K562 (cell line): ENCODE results near the gene GLB1L3. TPM values are rescaled to one million over a fixed set of nuclear protein-coding genes. Genes with fewer than 3 reads are reported as not detected.

Source experiments
- ATAC-seq: fragments of 200-7000 bp; cut with Tn5 transposase; 3 replicates; pipeline ENCODE4 v1.9.1; 2020; ENCODE audit warnings: moderate library complexity
- BruUV-seq: library from RNA; stranded (reverse); fragments of 400-500 nt; replicated peaks from 2 replicates; lab custom pipeline; 2021; lab: Mats Ljungman, UMichigan
- CTCF ChIA-PET: fragments of 300-600 bp; formaldehyde crosslinking; extraction: SDS; loops from one replicate; lab custom pipeline; 2021; ENCODE audit warnings: low intra/inter-chr PET ratio; lab: Yijun Ruan, JAX
- POLR2A ChIA-PET: fragments of 300-600, 350-650 bp; sonication (Branson Sonifier 250); formaldehyde crosslinking; extraction: SDS; loops from one replicate; lab custom pipeline; 2021; ENCODE audit warnings: antibody characterized with exemption, inconsistent platforms; lab: Yijun Ruan, JAX
- DNase-seq, 4 experiments: peaks; one replicate each; pipeline versions ENCODE4 v3.0.0 to v3.0.0-alpha.2; 2011 to 2018; ENCODE audit warnings: low spot score in 3 of 4, mixed read lengths in 3 of 4; ENCODE audit errors: extremely low read depth in 1 of 4
- FAIRE-seq: peaks from 2 replicates; lab custom pipeline; 2011; peaks lifted over from hg19 to GRCh38; lab: Jason Lieb, UNC
- H2AFZ ChIP-seq: 2 replicates; pipeline ENCODE4 v1.6.0; 2011; ENCODE audit warnings: low read depth, low read length, control low read depth, inconsistent platforms
- H3K27ac ChIP-seq: fragments of 200-600 bp; 3 replicates; pipeline ENCODE4 v1.8.0; 2011; ENCODE audit warnings: low read depth, mild to moderate bottlenecking, control low read depth, inconsistent platforms, low read length, moderate library complexity, mixed read lengths; ENCODE audit errors: extremely low read depth
- H3K27me3 ChIP-seq, 2 experiments: fragments of 300-600 bp in 1 of 2; 2 replicates in 1 of 2; 3 replicates in 1 of 2; pipeline versions ENCODE4 v1.6.0 to v1.8.0; 2011; ENCODE audit warnings: inconsistent platforms in 2 of 2, low read length in 2 of 2, mild to moderate bottlenecking in 1 of 2, mixed read lengths in 1 of 2, moderate library complexity in 1 of 2; ENCODE audit not compliant: control insufficient read depth in 2 of 2, insufficient read depth in 2 of 2
- H3K36me3 ChIP-seq: fragments of 300-600 bp; 3 replicates; pipeline ENCODE4 v1.8.0; 2011; ENCODE audit warnings: mild to moderate bottlenecking, low read length, inconsistent platforms; ENCODE audit not compliant: control insufficient read depth, insufficient read depth
- H3K4me1 ChIP-seq, 2 experiments: fragments of 200-600 bp in 1 of 2; replicated peaks in 1 of 2; 2 replicates in 1 of 2; 3 replicates in 1 of 2; pipeline versions ENCODE4 v1.5.1 to v1.8.0; 2011; ENCODE audit warnings: inconsistent platforms in 2 of 2, low read length in 2 of 2, mild to moderate bottlenecking in 1 of 2, mixed read lengths in 1 of 2, moderate library complexity in 1 of 2; ENCODE audit not compliant: control insufficient read depth in 2 of 2, insufficient read depth in 2 of 2
- H3K4me2 ChIP-seq: 2 replicates; pipeline ENCODE4 v1.6.1; 2011; ENCODE audit warnings: low read length, control low read depth, inconsistent platforms, mixed read lengths; ENCODE audit not compliant: insufficient read depth
- H3K4me3 ChIP-seq: fragments of 200-600 bp; sonication (generic), shearing (Covaris generic); 2 replicates; pipeline ENCODE4 v1.5.1; 2016; ENCODE audit warnings: control low read depth, inconsistent platforms
- H3K79me2 ChIP-seq: fragments of 200-600 bp; 3 replicates; pipeline ENCODE4 v1.8.0; 2011; ENCODE audit warnings: low read length, inconsistent platforms; ENCODE audit not compliant: control insufficient read depth, insufficient read depth
- H3K9ac ChIP-seq, 2 experiments: 2 replicates each; pipeline versions ENCODE4 v1.6.0 to v1.6.1; 2011; ENCODE audit warnings: low read depth in 2 of 2, low read length in 2 of 2, control low read depth in 1 of 2, inconsistent platforms in 1 of 2, mild to moderate bottlenecking in 1 of 2, mixed read lengths in 1 of 2; ENCODE audit not compliant: insufficient read depth in 1 of 2
- H3K9me1 ChIP-seq: one replicate; pipeline ENCODE4 v1.6.0; 2011; ENCODE audit warnings: inconsistent platforms, mild to moderate bottlenecking, low read length, moderate library complexity; ENCODE audit not compliant: control insufficient read depth, insufficient read depth
- H3K9me3 ChIP-seq: replicated peaks from 2 replicates; pipeline ENCODE4 v1.5.1; 2011; ENCODE audit warnings: low read depth, low read length, inconsistent platforms; ENCODE audit not compliant: control insufficient read depth, insufficient read depth
- H4K20me1 ChIP-seq: replicated peaks from 2 replicates; pipeline ENCODE4 v1.6.1; 2011; ENCODE audit warnings: low read length, inconsistent platforms, mixed read lengths; ENCODE audit not compliant: control insufficient read depth, insufficient read depth
- CBFA2T2 ChIP-seq: fragments of 450-650 bp; conservative IDR thresholded peaks from 2 replicates; pipeline ENCODE4 v1.6.1; 2017; ENCODE audit warnings: mild to moderate bottlenecking
- HLTF ChIP-seq: fragments of 450-650 bp; IDR thresholded peaks from 2 replicates; pipeline ENCODE4 v1.6.1; 2016
- MCM3 ChIP-seq: fragments of 450-650 bp; IDR thresholded peaks from 2 replicates; pipeline ENCODE4 v1.6.1; 2016
- PHF20 ChIP-seq: fragments of 450-650 bp; IDR thresholded peaks from 2 replicates; pipeline ENCODE4 v1.6.1; 2018; ENCODE audit not compliant: partially characterized antibody
- RAD21 ChIP-seq, 2 experiments: fragments of 250-450 bp in 1 of 2; fragments of 450-650 bp in 1 of 2; sonication (Bioruptor Pico) in 1 of 2; formaldehyde crosslinking in 1 of 2; IDR thresholded peaks in 1 of 2; conservative IDR thresholded peaks in 1 of 2; 2 replicates each; pipeline versions ENCODE4 v1.4.0 to v1.8.0; 2020 to 2022; ENCODE audit warnings: mild to moderate bottlenecking in 2 of 2, moderate library complexity in 1 of 2
- RBM34 ChIP-seq: fragments of 200-400 bp; formaldehyde crosslinking; IDR thresholded peaks from 2 replicates; pipeline ENCODE4 v1.6.1; 2018; ENCODE audit warnings: low read length, borderline replicate concordance; ENCODE audit not compliant: insufficient read depth
- STAG1 ChIP-seq: sonication (generic); formaldehyde crosslinking; IDR thresholded peaks from 2 replicates; pipeline ENCODE4 v1.5.0; 2020; ENCODE audit warnings: missing genetic modification reagents, borderline replicate concordance
- TEAD1 ChIP-seq, 2 experiments: fragments of 450-650 bp in 1 of 2; sonication (generic) in 1 of 2; formaldehyde crosslinking; IDR thresholded peaks; 2 replicates each; pipeline versions ENCODE4 v1.4.0 to v1.8.0; 2020 to 2022; ENCODE audit warnings: mild to moderate bottlenecking in 2 of 2, missing genetic modification reagents in 1 of 2
- WGBS: fragments of 100-300 bp; shearing (Covaris generic); methylation state at CpG from one replicate; pipeline ENCODE4 v1.1.6; 2016; ENCODE audit warnings: low coverage, mixed read lengths; ENCODE audit not compliant: insufficient coverage; ENCODE audit errors: missing lambda C conversion rate; 5-methylcytosine and 5-hydroxymethylcytosine counted together
- in situ Hi-C: fragments of 300-500 bp; cut with MboI; formaldehyde crosslinking; loops from 4 replicates; pipeline ENCODE4 v1.15.0; 2018; ENCODE audit warnings: inconsistent platforms, mixed read lengths
- intact Hi-C: fragments of 100-400 bp; cut with micrococcal nuclease; formaldehyde crosslinking; loops from 2 replicates; pipeline ENCODE4 v1.14.2; 2022
- polyA plus RNA-seq, 8 experiments: library from polyadenylated mRNA; depleted of rRNA in 4 of 8; stranded (reverse) in 5 of 8; unstranded in 3 of 8; fragments of >200 nt; fragmentation: Nextera tagmentation in 2 of 8; fragmentation: Illumina TruSeq in 1 of 8; extraction: Ambion mirVana in 2 of 8; extraction: Trizol in 1 of 8; gene quantifications; 2 replicates each; pipeline versions ENCODE4 v1.2.1 to v1.2.3, GENCODE V29; 2011 to 2014; ENCODE audit warnings: inconsistent platforms in 1 of 8, missing spikeins in 1 of 8
- total RNA-seq, 7 experiments: library from RNA; depleted of rRNA in 6 of 7; stranded (reverse); fragments of >200 nt in 6 of 7; fragmentation: Illumina TruSeq in 2 of 7; extraction: Trizol in 2 of 7; gene quantifications; 2 replicates each; pipeline versions ENCODE4 v1.2.1 to v1.2.3, GENCODE V29; 2011 to 2021; ENCODE audit warnings: low replicate concordance in 1 of 7

GLB1L3 gene
- total and polyA plus RNA-seq, 9 of the 15 experiments (the other 6 are each of a cell fraction or from before 2014, with no cell fraction given), result 0.18 to 3.3 (median 0.49) TPM

GRCh38 chr11:134362192-134362901 is 86.2 kb downstream of the GLB1L3 start (continued):
- TF ChIP-seq PHF20, result no peak
- TF ChIP-seq, all 486 proteins: peak for 0

GRCh38 chr11:134363161-134363560 is 87.0 kb downstream of the GLB1L3 start:
- intact Hi-C loops (no loop called here), in situ Hi-C loops (no loop called here)
- H4K20me1 ChIP-seq, result no peaks in the 10 kb centered on the region
- BruUV-seq, result no TSS peak
- no peaks in the 10 kb centered on the region for H3K27me3 ChIP-seq
- DNase-seq (no peak), FAIRE-seq (no peak), ATAC-seq (no peak)
- H3K4me2 ChIP-seq, result no peak overlapping the region
- POLR2A ChIA-PET, result interaction anchor here (0.9 kb wide), 1 partner anchor 10 kb away, joined by 3 read pairs; no protein-coding TSS in a partner anchor
- no peaks in the 10 kb centered on the region for H3K36me3 ChIP-seq
- H3K4me3 ChIP-seq, result no peak overlapping the region
- no peak overlapping the region for H2AFZ ChIP-seq
- H3K9ac ChIP-seq, result peak overlapping the region in 1 of 2 experiments; percentile 0; a peak in 1 of 4 replicates
- TF ChIP-seq HLTF, result no peak
- no peak for TF ChIP-seq CBFA2T2
- no peak for TF ChIP-seq STAG1
- no peak for TF ChIP-seq MCM3
- TF ChIP-seq RAD21 (CRISPR knock-in tag; conservative IDR thresholded peaks at IDR 0.05 in 1 of 2, IDR thresholded peaks at IDR 0.05 in 1 of 2), result no peak
- no peak for TF ChIP-seq TEAD1 (CRISPR knock-in tag; IDR thresholded peaks at IDR 0.05)
- no peak for TF ChIP-seq RBM34
- TF ChIP-seq, all 486 proteins: peak for 0
- Histone ChIP-seq H3K4me1 (peaks cover 0 to 21% of the 10 kb centered on the region in 2 experiments; a peak in 3 of 5 replicates), H3K27ac (no peak overlapping the region), H3K79me2 (no peaks in the 10 kb centered on the region), H3K9me3 (no peaks in the 10 kb centered on the region), H3K9me1 (peaks cover 4% of the 10 kb centered on the region)
- CTCF ChIA-PET, result no interaction called here
- WGBS, result 60% methylated on average over 4 of the region's 9 CpGs
